GM19452 (cell line): ENCODE measurements around the gene WDR83.
"Not testable (repeated sequence)": the region's sequence is repeated elsewhere in the genome, so short reads cannot be mapped to it uniquely, and the experiment has no call there.

Experiments
- ATAC-seq: cut with Tn5 transposase; IDR thresholded peaks from one replicate; pipeline ENCODE4 v1.9.1; 2021; ENCODE audit not compliant: unreplicated experiment

WDR83 gene

DNA sequence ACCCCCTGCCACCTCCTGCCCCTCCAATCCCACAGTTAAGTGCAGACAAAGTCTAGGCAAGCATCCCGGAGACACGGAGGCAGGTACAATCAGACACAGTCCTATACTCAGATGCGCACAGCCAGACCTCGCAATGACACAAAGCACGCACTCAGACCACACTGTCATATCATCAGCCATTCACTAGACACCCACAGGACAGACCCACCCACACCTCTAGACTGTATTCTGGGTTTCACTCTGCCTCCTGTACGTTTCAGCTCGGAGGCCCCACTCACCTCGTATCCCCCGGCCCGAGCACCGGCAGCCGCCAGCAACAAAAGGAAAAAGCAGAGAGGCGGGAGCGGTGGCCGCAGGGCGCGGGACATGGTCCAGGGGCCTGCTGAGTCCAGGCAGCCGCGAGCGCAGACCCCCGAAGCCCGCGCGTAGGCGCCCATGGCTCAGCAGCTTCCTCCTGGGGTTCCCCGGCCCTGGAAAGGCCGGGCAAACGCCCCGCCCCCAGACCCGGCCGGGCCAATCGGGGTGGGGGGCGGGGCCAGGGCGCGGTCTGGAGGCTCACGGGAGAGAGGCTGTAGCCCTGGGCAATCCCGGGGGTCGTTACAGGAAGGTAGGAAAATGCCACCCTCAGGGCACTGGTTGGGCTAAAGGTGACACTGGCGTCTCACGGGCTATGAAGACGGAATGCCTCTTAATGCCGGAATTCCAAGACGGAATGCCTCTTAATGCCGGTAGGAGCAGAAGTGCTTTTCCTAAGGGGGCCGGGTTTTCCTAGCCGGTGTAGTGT lies at the start of gene WDR83, which contains the start of gene MAN2B1:
TSS of gene WDR83 (plus strand) at position 543 of the 784 bp plus-strand sequence. CDS start 2,984 bp downstream, outside the sequence.
TSS of gene MAN2B1 (minus strand) at position 478 of the 784 bp plus-strand sequence. CDS start at position 437, 41 bp downstream.
- no peak for ATAC-seq

DNA sequence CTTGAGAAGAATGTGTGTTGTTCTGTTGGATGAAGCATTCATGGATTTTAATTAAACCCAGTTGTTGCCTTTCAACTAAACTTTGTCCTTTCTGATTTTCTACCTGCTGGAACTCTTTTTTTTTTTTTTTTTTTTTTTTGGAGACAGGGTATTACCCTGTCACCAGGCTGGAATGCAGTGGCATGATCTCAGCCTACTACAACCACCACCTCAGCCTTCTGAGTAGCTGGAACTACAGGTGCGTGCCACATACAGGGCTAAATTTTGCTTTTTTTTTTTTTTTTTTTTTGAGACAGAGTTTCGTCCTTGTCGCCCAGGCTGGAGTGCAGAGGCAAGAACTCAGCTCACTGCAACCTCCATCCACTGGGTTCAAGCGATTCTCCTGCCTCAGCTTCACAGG lies 49.0 kb upstream of the WDR83 start:
- ATAC-seq: no peak

DNA sequence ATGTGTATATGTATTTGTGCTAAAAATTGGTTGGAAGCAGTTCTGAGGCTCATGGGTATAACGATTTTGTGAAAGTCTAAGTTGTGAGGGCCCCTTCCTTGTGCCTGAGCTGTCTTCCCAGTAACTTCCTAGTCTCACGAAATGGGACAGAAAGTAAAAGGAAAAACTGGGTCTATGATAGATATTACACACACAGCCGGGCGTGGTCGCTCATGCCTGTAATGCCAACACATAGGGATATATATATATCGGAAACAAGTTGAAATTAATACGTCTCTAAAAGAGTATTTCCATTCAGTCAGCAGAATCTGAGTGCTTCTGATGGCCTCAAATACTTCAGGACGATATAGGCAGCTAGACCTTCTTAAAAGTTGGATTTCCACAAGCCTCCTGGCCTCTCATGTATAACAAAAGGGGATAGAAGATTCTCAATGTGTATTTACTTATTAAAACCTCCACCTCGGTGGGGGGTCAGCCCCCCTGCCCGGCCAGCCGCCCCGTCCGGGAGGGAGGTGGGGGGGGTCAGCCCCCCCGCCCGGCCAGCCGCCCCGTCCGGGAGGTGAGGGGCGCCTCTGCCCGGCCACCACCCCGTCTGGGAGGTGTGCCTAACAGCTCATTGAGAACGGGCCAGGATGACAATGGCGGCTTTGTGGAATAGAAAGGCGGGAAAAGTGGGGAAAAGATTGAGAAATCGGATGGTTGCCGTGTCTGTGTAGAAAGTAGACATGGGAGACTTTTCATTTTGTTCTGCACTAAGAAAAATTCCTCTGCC lies 45.2 kb upstream of the WDR83 start:
- not testable (repeated sequence) for ATAC-seq

- no peak for ATAC-seq
Measured at GRCh38 chr19:12623361-12624031, 43.1 kb upstream of the WDR83 start.

- no peak for ATAC-seq
Measured at GRCh38 chr19:12626958-12627357, 39.6 kb upstream of the WDR83 start.

- ATAC-seq: no peak
Measured at GRCh38 chr19:12628040-12629022, 38.3 kb upstream of the WDR83 start.

DNA sequence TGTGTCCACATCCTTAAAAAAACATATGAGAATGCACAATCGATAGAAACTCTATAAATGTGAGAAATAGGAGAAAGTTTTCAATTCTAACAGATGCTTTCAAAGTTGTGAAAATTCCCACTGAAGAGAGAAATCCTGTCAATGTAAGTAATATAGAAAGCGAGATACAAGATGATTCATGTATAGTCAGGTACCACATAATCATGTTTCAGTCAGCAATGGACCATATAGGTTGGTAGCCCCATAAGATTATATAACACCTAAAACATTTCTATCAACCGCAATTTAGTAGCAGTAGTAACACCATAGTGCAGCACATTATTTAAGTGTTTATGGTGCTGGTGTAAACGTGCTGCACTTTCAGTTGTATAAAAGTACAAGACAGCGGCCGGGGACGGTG lies 37.4 kb upstream of the WDR83 start:
- ATAC-seq: no peak

DNA sequence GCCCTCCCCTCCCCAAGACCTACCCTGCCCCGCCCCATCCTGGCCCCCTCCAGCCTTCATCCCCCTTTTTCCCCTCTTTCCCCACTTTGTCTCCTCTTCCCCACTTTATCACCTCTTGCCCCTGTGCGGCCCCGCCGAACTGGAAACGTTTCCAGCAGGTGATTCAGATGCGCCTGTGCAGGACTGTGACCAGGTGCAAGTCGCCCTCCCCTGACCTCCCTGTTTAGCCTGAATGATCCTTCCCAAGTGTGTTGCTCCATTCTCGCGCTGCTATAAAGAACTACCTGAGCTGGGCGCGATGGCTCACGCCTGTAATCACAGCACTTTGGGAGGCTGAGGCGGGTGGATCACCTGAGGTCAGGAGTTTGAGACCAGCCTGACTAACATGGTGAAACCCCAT lies 30.0 kb upstream of the WDR83 start:
- no peak for ATAC-seq

- no peak for ATAC-seq
Measured at GRCh38 chr19:12638611-12639182, 27.9 kb upstream of the WDR83 start.

GRCh38 chr19:12639901-12640613 lies 26.6 kb upstream of the WDR83 start:
- no peak for ATAC-seq

GRCh38 chr19:12641456-12641855 lies 25.2 kb upstream of the WDR83 start:
- no peak for ATAC-seq

DNA sequence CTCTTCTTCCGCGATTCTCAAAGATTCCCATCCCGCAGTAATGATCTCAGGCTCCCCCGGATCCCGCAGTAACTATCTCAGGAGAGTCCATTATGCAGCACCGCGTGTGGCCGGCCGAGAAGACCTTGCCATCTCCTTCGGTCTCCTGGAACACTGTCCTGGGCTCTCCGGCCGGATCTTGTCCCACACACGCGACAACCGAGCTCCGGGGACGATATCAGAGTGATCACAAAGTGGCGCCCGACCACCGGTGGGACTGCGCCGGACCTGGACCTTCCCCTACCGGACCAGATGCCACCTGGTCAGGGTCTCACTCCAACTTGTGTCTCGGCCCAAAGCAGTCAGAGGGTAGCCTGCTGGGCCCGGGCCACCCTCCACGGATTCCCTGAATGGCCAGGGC lies 24.1 kb upstream of the WDR83 start:
- no peak for ATAC-seq

DNA sequence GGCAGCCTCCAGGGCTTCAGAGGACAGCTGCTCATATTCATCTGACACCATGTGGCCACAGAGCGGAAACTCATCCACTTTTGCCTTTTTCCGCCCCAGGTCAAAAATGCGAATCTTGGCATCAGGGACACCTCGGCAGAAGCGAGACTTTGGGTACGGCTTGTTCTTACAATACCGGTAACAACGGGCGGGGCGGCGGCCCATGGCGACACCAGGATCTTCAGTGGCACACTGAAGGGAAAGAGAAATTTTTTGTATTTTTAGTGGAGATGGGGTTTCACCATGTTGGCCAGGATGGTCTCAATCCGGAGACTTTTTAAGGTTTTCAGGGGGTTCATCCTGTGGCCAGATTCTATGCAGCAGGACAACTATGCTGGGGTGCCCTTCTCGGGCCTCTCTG lies 22.9 kb upstream of the WDR83 start:
- not testable (repeated sequence) for ATAC-seq

DNA sequence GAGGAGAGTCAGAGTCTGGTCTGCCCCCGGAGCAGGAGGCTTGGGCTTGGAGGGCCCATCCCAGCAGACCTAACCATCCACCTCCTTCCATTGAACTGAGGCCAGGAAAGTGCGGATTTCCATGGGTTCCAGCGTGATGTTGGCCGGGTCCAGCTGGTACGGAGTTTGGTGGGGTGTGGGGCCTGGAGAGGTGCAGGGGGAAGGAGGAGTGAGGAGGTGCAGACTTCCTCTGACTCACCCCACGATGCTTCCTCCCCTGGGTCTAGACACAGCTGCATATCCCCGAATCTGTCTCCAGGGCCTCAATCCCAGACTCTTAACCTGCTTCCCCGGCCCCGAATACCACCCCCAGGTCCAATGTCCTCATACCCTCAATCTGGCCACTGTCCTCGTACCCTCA lies 20.1 kb upstream of the WDR83 start:
- ATAC-seq: no peak

DNA sequence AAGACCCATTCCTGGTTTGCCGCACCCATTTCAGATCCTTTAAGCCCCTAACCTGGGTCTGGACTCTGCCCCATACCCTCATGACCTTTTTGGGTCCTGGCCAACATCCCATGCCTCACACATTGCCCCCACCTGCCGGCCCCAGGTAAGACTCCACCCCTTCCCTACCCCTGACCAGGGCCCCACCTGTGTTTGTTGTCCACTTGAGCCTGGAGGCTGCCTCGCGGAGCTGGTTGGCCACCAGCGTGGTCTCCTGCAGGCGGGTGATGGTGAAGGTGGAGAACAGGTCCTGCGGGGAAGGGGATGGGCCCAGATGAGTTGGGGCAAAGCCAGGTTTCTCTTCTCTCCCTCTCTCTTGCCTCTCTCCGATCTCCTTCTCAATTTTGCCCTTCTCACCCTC lies 19.6 kb upstream of the WDR83 start:
- no peak for ATAC-seq

GRCh38 chr19:12647490-12648071 lies 19.0 kb upstream of the WDR83 start:
- no peak for ATAC-seq

DNA sequence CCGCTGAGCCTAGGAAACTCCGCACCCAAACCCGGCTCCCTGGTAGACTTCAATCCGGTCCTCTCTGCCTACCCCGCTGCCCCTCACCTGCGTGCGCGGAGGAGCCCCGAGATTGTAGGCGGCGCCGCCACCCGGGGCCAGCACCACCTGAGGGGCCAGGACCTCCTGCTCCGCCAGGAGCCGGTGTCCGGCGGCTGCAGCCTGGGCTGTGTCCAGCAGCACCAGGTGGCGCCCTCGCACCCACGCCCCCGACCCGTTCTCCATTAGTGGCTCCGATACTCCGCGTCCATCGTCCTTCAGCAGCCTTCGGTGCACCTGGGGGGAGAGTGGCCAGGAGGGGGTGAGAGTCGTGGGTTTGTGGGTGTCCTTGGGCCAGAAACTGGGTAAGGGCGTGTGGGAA lies 18.5 kb upstream of the WDR83 start:
- ATAC-seq: no peak

- no peak for ATAC-seq
Measured at GRCh38 chr19:12649941-12650340, 16.7 kb upstream of the WDR83 start.

DNA sequence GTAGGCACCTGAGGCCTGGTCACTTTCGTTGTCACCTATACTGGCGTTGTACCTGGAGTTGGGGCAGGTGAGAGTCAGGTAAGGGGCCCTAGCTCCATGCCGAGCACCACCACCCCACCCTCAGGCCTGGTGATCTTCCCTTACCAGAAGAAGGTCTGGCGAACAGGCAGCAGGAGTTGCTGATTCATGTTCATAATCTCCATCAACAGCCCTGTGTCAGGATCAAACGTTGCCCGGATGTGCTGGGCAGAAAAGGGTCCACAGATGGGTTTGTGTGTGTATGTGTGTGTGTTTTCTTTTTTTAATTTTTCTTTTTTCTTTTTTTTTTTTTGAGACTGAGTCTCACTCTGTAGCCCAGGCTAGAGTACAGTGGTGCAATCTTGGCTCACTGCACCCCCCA lies 14.4 kb upstream of the WDR83 start:
- no peak for ATAC-seq
